Endodermal cell (in vitro differentiated cells): ENCODE data around the gene UFD1. TPM values are rescaled to one million over a fixed set of nuclear protein-coding genes. Genes with fewer than 3 reads are reported as not detected.

ENCODE experiments used
- DNase-seq: peaks from one replicate; pipeline ENCODE4 v3.0.0-alpha.2; 2017
- H3K27ac ChIP-seq: 2 replicates; pipeline ENCODE4 v1.5.1; 2013; ENCODE audit warnings: mild to moderate bottlenecking, low read depth, low read length, moderate library complexity
- H3K27me3 ChIP-seq: 2 replicates; pipeline ENCODE4 v1.6.1; 2013; ENCODE audit warnings: mild to moderate bottlenecking, low read length, moderate library complexity; ENCODE audit not compliant: insufficient read depth, control insufficient read depth, poor library complexity, severe bottlenecking
- H3K36me3 ChIP-seq: 2 replicates; pipeline ENCODE4 v1.7.0; 2013; ENCODE audit warnings: mild to moderate bottlenecking, low read length, moderate library complexity; ENCODE audit not compliant: control insufficient read depth, insufficient read depth
- H3K4me1 ChIP-seq: one replicate; pipeline ENCODE4 v1.7.0; 2013; ENCODE audit warnings: low read length; ENCODE audit not compliant: control insufficient read depth, insufficient read depth
- H3K4me3 ChIP-seq: 2 replicates; pipeline ENCODE4 v1.5.1; 2013; ENCODE audit warnings: mild to moderate bottlenecking, low read length, moderate library complexity
- H3K9ac ChIP-seq: 2 replicates; pipeline ENCODE4 v1.6.1; 2013; ENCODE audit warnings: mild to moderate bottlenecking, low read length, moderate library complexity; ENCODE audit not compliant: poor library complexity, severe bottlenecking; ENCODE audit errors: extremely low read depth
- H3K9me3 ChIP-seq: 2 replicates; pipeline ENCODE4 v1.6.1; 2013; ENCODE audit warnings: mild to moderate bottlenecking, low read length, moderate library complexity; ENCODE audit not compliant: control insufficient read depth
- H3K27ac Mint-ChIP-seq: 2 replicates; pipeline ENCODE4 v1.8.0; 2020; ENCODE audit warnings: mixed read lengths
- H3K27me3 Mint-ChIP-seq: 2 replicates; pipeline ENCODE4 v1.8.0; 2021; ENCODE audit warnings: mild to moderate bottlenecking, mixed read lengths; ENCODE audit not compliant: insufficient read depth
- H3K36me3 Mint-ChIP-seq: 2 replicates; pipeline ENCODE4 v1.8.0; 2020; ENCODE audit warnings: low read depth, mixed read lengths
- H3K4me1 Mint-ChIP-seq: 2 replicates; pipeline ENCODE4 v1.8.0; 2020; ENCODE audit warnings: mixed read lengths
- H3K4me3 Mint-ChIP-seq: 2 replicates; pipeline ENCODE4 v1.8.0; 2020; ENCODE audit warnings: mild to moderate bottlenecking, moderate library complexity, mixed read lengths
- H3K9me3 Mint-ChIP-seq: 2 replicates; pipeline ENCODE4 v1.8.0; 2020; ENCODE audit warnings: mild to moderate bottlenecking, mixed read lengths
- WGBS, 2 experiments: methylation state at CpG; one replicate each; pipeline versions ENCODE4 v1.1.5 to v1.1.7; 2013; ENCODE audit warnings: missing lambda C conversion rate in 2 of 2, mixed read lengths in 1 of 2; ENCODE audit not compliant: insufficient coverage in 1 of 2, insufficient read length in 1 of 2; 5-methylcytosine and 5-hydroxymethylcytosine counted together
- long read RNA-seq, 4 experiments: library from polyadenylated mRNA in 2 of 4; library from RNA in 1 of 4; library from capped mRNA in 1 of 4; stranded (forward) in 3 of 4; unstranded in 1 of 4; transcript quantifications; one replicate each; pipeline ENCODE4 v2.0.0, GENCODE V29; 2020 to 2021; ENCODE audit warnings: inconsistent platforms in 1 of 4
- polyA plus RNA-seq, 2 experiments: library from polyadenylated mRNA; stranded (reverse); fragments of 50-300 nt; gene quantifications; one replicate each; pipeline ENCODE4 v1.2.3, GENCODE V29; 2013
- total RNA-seq, 2 donors: library from RNA; stranded (reverse); fragmentation: NEBNext Ultra II Directional in 1 of 2; extraction: Animal tissue kit (Norgen Biotek cat#: 25700) in 1 of 2; gene quantifications; 2 replicates in 1 of 2; 3 replicates in 1 of 2; pipeline ENCODE4 v1.2.1, GENCODE V29; 2021
- TF ChIP-seq, protein P1 (sequence below): fragments of 200-600 bp; sonication (generic); conservative IDR thresholded peaks from 2 replicates; pipeline ENCODE4 v1.5.0; 2021; ENCODE audit warnings: antibody characterized with exemption, mild to moderate bottlenecking

UFD1 gene, protein sequence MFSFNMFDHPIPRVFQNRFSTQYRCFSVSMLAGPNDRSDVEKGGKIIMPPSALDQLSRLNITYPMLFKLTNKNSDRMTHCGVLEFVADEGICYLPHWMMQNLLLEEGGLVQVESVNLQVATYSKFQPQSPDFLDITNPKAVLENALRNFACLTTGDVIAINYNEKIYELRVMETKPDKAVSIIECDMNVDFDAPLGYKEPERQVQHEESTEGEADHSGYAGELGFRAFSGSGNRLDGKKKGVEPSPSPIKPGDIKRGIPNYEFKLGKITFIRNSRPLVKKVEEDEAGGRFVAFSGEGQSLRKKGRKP
- 10 to 100 TPM; 67.7 to 69.2 TPM for total RNA-seq
- polyA plus RNA-seq (2013, experiment 1 of 2): 50.1 TPM
- 54.0 TPM for polyA plus RNA-seq (2013, experiment 2 of 2)
- long read RNA-seq, experiment 1, transcript UFD1-201 (12 exons, 1,814 nt): major isoform, 15 of 37 reads
- long read RNA-seq, experiment 1, partial matches to known transcripts: 3 of 37 reads
- long read RNA-seq, experiment 1, other reads (novel, unspliced or antisense): 19 of 37 reads
- long read RNA-seq, experiment 2, full-length matches to known transcripts: 73 of 104 reads
- long read RNA-seq, experiment 2, partial matches to known transcripts: 5 of 104 reads
- long read RNA-seq, experiment 2, other reads (novel, unspliced or antisense): 26 of 104 reads
- long read RNA-seq, experiment 3, transcript UFD1-201 (12 exons, 1,814 nt): major isoform, 78 of 104 reads
- long read RNA-seq, experiment 3, partial matches to known transcripts: 8 of 104 reads
- long read RNA-seq, experiment 3, other reads (novel, unspliced or antisense): 16 of 104 reads
- long read RNA-seq, experiment 4, transcript UFD1-201 (12 exons, 1,814 nt): major isoform, 194 of 256 reads
- long read RNA-seq, experiment 4, partial matches to known transcripts: 8 of 256 reads
- long read RNA-seq, experiment 4, other reads (novel, unspliced or antisense): 53 of 256 reads

DNA sequence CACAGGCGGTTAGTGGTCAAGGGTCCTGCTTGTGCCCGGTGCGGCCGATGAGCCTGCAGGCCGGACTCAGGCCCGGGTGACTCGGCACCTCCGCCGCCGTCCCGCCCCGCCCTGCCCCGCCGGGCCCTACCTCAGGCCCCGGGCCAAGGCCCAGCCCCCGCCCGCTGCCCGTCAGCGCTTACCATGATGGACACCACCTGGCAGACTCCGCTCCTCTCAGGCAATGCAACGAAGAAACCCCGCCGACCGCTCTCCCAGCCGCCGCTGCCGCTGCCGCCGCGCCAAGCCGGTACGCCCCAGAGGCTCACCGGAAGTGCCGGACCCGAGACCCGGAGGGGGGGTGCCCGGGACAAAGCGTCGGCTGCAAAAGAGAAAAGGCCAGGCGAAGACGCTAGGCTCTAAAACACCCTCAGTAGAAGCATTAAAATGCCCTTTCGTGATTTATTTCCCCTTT lies at the start of gene UFD1:
Gene UFD1 (minus strand): TSS at position 293 of the 454 bp plus-strand sequence. CDS start 108 bp downstream, at position 185.
- Mint-ChIP-seq H3K9me3 (no peaks in the 10 kb centered on the region), H3K4me1 (peaks cover 15% of the 10 kb centered on the region), H3K4me3 (peak within 1 kb of the TSS; percentile 93), H3K36me3 (peaks cover 13% of the 10 kb centered on the region), H3K27ac (peak within 1 kb of the TSS; percentile 100), H3K27me3 (no peaks in the 10 kb centered on the region)
- TF ChIP-seq, protein P1, sequence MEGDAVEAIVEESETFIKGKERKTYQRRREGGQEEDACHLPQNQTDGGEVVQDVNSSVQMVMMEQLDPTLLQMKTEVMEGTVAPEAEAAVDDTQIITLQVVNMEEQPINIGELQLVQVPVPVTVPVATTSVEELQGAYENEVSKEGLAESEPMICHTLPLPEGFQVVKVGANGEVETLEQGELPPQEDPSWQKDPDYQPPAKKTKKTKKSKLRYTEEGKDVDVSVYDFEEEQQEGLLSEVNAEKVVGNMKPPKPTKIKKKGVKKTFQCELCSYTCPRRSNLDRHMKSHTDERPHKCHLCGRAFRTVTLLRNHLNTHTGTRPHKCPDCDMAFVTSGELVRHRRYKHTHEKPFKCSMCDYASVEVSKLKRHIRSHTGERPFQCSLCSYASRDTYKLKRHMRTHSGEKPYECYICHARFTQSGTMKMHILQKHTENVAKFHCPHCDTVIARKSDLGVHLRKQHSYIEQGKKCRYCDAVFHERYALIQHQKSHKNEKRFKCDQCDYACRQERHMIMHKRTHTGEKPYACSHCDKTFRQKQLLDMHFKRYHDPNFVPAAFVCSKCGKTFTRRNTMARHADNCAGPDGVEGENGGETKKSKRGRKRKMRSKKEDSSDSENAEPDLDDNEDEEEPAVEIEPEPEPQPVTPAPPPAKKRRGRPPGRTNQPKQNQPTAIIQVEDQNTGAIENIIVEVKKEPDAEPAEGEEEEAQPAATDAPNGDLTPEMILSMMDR: no peak
- WGBS, 2 experiments: 0% methylated on average over 14 to 40 of the region's 42 CpGs
- Histone ChIP-seq H3K36me3 (peaks cover 27% of the 10 kb centered on the region), H3K27me3 (no peaks in the 10 kb centered on the region), H3K9ac (peak within 1 kb of the TSS; percentile 99), H3K4me1 (no peaks in the 10 kb centered on the region), H3K9me3 (no peaks in the 10 kb centered on the region), H3K27ac (peak within 1 kb of the TSS; percentile 98), H3K4me3 (peak within 1 kb of the TSS; percentile 93)
- DNase-seq: peak; percentile 93

DNA sequence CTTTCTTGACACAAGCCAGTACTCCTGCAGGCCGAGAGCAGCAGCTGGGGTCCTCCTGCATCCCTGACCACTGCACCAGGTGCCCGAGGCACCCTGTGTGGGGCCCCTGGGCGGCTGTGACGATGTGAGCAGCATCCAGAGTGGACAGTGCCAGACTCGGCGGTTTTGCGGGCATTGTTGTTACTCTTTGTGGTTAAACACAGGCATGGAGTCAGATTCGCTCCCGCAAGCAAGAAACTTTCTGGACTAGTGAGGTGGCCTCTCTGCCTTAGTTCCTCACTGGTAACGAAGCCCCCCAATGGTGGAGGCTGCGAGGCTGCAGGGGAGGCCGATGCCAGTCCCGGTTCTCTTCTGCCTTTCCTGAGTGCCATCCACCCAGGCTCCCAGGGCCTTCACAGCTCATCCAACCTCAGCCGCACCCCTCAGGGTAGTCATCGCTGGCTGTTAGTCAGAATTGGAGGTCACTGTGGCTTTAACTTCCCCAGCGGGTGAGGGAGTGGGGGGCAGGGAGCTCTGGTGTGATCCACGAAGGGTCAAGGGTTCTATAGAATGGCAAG lies 48.9 kb upstream of the UFD1 start:
- no peak overlapping the region for H3K27ac Mint-ChIP-seq
- Histone ChIP-seq H3K9ac (no peak overlapping the region), H3K4me1 (peaks cover 15% of the 10 kb centered on the region), H3K4me3 (no peak overlapping the region), H3K9me3 (no peaks in the 10 kb centered on the region), H3K36me3 (no peaks in the 10 kb centered on the region), H3K27ac (peak overlapping the region; percentile 45), H3K27me3 (peaks cover 33% of the 10 kb centered on the region)
- no peak overlapping the region for H3K4me3 Mint-ChIP-seq
- 89 to 91% methylated on average over 15 to 17 of the region's 17 CpGs for WGBS, 2 experiments
- TF ChIP-seq, protein P1: no peak
- peaks cover 35% of the 10 kb centered on the region for H3K27me3 Mint-ChIP-seq
- no peaks in the 10 kb centered on the region for H3K36me3 Mint-ChIP-seq
- peaks cover 14% of the 10 kb centered on the region for H3K4me1 Mint-ChIP-seq
- no peaks in the 10 kb centered on the region for H3K9me3 Mint-ChIP-seq
- DNase-seq: peak; percentile 27

DNA sequence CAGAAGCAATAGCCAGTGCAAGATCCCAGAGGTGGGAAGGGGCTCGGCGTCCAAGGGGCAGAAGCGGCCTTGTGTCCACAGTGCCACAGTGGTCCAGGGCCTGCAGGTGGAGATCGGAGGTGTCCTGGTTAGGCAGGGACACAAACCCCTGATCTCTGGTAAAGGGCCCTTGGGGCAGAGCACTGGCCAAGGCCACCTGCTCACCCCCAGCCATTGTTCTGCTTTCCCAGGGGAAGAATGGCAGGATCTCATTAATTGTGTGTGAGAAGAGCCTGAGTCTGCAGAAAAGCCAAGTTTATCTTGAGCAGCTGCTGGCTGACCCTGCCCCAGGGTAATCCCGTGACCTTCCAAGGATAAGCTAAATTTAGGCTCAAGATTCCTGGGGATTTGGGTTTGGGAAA lies 48.3 kb upstream of the UFD1 start:
- Mint-ChIP-seq H3K9me3 (no peaks in the 10 kb centered on the region), H3K4me3 (no peak overlapping the region), H3K4me1 (peaks cover 16% of the 10 kb centered on the region), H3K27me3 (peaks cover 41% of the 10 kb centered on the region), H3K27ac (no peak overlapping the region), H3K36me3 (no peaks in the 10 kb centered on the region)
- no peaks in the 10 kb centered on the region for H3K9me3 ChIP-seq
- DNase-seq: peak; percentile 47
- H3K4me3 ChIP-seq: no peak overlapping the region
- H3K9ac ChIP-seq: no peak overlapping the region
- TF ChIP-seq, protein P1: no peak
- no peaks in the 10 kb centered on the region for H3K36me3 ChIP-seq
- H3K4me1 ChIP-seq: peaks cover 15% of the 10 kb centered on the region
- H3K27ac ChIP-seq: peak overlapping the region; percentile 45
- WGBS, 2 experiments: 85 to 91% methylated on average over 4 to 5 of the region's 5 CpGs
- peaks cover 39% of the 10 kb centered on the region for H3K27me3 ChIP-seq
